ENCODE measurements around the gene RNF180.

Gene RNF180

GRCh38 chr5:64165500-64166200 lies at the start of gene RNF180:
Gene RNF180 (plus strand): TSS chr5:64165843. CDS start chr5:64200808, 34,965 bp downstream.
- Histone ChIP-seq H3K4me3 (ENCODE audit: severe bottlenecking) (peak within 1 kb of the TSS; percentile 51), H3K27ac (ENCODE audit: poor library complexity, severe bottlenecking) (no peak within 1 kb of the TSS)
- peak; percentile 63 for DNase-seq (ENCODE audit: low spot score)

GRCh38 chr5:64125521-64125920 lies 40.1 kb upstream of the RNF180 start:
- no peaks in the 10 kb centered on the region for H3K4me1 ChIP-seq (ENCODE audit: insufficient read depth, poor library complexity, severe bottlenecking)
- H3K4me3 ChIP-seq (ENCODE audit: severe bottlenecking): no peak overlapping the region
- peaks cover 5% of the 10 kb centered on the region for H3K27me3 ChIP-seq (ENCODE audit: insufficient read depth, poor library complexity, severe bottlenecking)
- TF ChIP-seq CTCF (IDR thresholded peaks at IDR 0.05; ENCODE audit: poor library complexity, severe bottlenecking): no peak
- DNase-seq (ENCODE audit: low spot score) (no peak), ATAC-seq (ENCODE audit: low read depth) (no peak; the same call in 2 of the 3 replicates)
- no peak overlapping the region for H3K27ac ChIP-seq (ENCODE audit: poor library complexity, severe bottlenecking)
- no peaks in the 10 kb centered on the region for H3K9me3 ChIP-seq (ENCODE audit: severe bottlenecking)
- H3K36me3 ChIP-seq (ENCODE audit: low read depth): no peaks in the 10 kb centered on the region

More at GRCh38 chr5:64165500-64166200, at the start of gene RNF180:
- Histone ChIP-seq H3K36me3 (ENCODE audit: low read depth) (no peaks in the 10 kb centered on the region), H3K9me3 (ENCODE audit: severe bottlenecking) (no peaks in the 10 kb centered on the region), H3K4me1 (ENCODE audit: insufficient read depth, poor library complexity, severe bottlenecking) (no peaks in the 10 kb centered on the region), H3K27me3 (ENCODE audit: insufficient read depth, poor library complexity, severe bottlenecking) (peaks cover 56% of the 10 kb centered on the region)
- ATAC-seq (ENCODE audit: low read depth): peak; percentile 82
- no peak for TF ChIP-seq CTCF (IDR thresholded peaks at IDR 0.05; ENCODE audit: poor library complexity, severe bottlenecking)

GRCh38 chr5:64126202-64126741 lies 39.4 kb upstream of the RNF180 start:
- Histone ChIP-seq H3K36me3 (ENCODE audit: low read depth) (no peaks in the 10 kb centered on the region), H3K4me3 (ENCODE audit: severe bottlenecking) (no peak overlapping the region), H3K4me1 (ENCODE audit: insufficient read depth, poor library complexity, severe bottlenecking) (no peaks in the 10 kb centered on the region), H3K9me3 (ENCODE audit: severe bottlenecking) (no peaks in the 10 kb centered on the region), H3K27ac (ENCODE audit: poor library complexity, severe bottlenecking) (no peak overlapping the region), H3K27me3 (ENCODE audit: insufficient read depth, poor library complexity, severe bottlenecking) (peaks cover 5% of the 10 kb centered on the region)
- no peak for TF ChIP-seq CTCF (IDR thresholded peaks at IDR 0.05; ENCODE audit: poor library complexity, severe bottlenecking)
- ATAC-seq (ENCODE audit: low read depth) (no peak), DNase-seq (ENCODE audit: low spot score) (no peak)

GRCh38 chr5:64140018-64140417 lies 25.6 kb upstream of the RNF180 start:
- no peak for TF ChIP-seq CTCF (IDR thresholded peaks at IDR 0.05; ENCODE audit: poor library complexity, severe bottlenecking)
- Histone ChIP-seq H3K27me3 (ENCODE audit: insufficient read depth, poor library complexity, severe bottlenecking) (no peaks in the 10 kb centered on the region), H3K36me3 (ENCODE audit: low read depth) (no peaks in the 10 kb centered on the region), H3K27ac (ENCODE audit: poor library complexity, severe bottlenecking) (no peak overlapping the region), H3K9me3 (ENCODE audit: severe bottlenecking) (no peaks in the 10 kb centered on the region), H3K4me3 (ENCODE audit: severe bottlenecking) (no peak overlapping the region), H3K4me1 (ENCODE audit: insufficient read depth, poor library complexity, severe bottlenecking) (no peaks in the 10 kb centered on the region)
- DNase-seq (ENCODE audit: low spot score): no peak
- no peak for ATAC-seq (ENCODE audit: low read depth)

All from RWPE2 (cell line).